Measurements from ENCODE around the gene IER2.
"Not testable (repeated sequence)": the region's sequence is repeated elsewhere in the genome, so short reads cannot be mapped to it uniquely, and the experiment has no call there.

DNA sequence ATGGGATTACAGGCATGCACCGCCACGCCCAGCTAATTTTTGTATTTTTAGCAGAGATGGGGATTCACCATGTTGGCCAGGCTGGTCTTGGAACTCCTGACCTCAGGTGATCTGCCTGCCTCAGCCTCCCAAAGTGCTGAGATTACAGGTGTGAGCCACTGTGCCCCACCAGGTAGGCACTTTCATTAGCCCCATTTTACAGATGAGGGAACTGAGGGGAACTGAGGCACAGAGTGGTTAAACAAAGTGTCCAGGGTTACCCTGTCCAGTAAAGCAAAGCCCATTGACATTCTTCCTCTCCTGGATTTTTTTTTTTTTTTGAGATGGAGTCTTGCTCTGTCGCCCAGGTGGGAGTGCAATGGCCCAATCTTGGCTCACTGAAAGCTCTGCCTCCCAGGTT is 15.9 kb downstream of the IER2 start:
- TF ChIP-seq, protein P1, sequence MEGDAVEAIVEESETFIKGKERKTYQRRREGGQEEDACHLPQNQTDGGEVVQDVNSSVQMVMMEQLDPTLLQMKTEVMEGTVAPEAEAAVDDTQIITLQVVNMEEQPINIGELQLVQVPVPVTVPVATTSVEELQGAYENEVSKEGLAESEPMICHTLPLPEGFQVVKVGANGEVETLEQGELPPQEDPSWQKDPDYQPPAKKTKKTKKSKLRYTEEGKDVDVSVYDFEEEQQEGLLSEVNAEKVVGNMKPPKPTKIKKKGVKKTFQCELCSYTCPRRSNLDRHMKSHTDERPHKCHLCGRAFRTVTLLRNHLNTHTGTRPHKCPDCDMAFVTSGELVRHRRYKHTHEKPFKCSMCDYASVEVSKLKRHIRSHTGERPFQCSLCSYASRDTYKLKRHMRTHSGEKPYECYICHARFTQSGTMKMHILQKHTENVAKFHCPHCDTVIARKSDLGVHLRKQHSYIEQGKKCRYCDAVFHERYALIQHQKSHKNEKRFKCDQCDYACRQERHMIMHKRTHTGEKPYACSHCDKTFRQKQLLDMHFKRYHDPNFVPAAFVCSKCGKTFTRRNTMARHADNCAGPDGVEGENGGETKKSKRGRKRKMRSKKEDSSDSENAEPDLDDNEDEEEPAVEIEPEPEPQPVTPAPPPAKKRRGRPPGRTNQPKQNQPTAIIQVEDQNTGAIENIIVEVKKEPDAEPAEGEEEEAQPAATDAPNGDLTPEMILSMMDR (IDR thresholded peaks at IDR 0.05), result not testable (repeated sequence)
- TF ChIP-seq POLR2A (IDR thresholded peaks at IDR 0.05), result not testable (repeated sequence)
